Activated naive CD8-positive, alpha-beta T cell (primary cell): ENCODE data around the gene KAT5.
A peak's percentile ranks its signal among the peaks of the same experiment; 100 is the strongest.
"Not testable (repeated sequence)": the region's sequence is repeated elsewhere in the genome, so short reads cannot be mapped to it uniquely, and the experiment has no call there.

Experiments used
- H3K27ac Mint-ChIP-seq: one replicate; pipeline ENCODE4 v1.8.0; 2021; ENCODE audit warnings: mixed read lengths
- H3K27me3 Mint-ChIP-seq: one replicate; pipeline ENCODE4 v1.8.0; 2021; ENCODE audit warnings: mixed read lengths
- H3K36me3 Mint-ChIP-seq: one replicate; pipeline ENCODE4 v1.8.0; 2021; ENCODE audit warnings: mixed read lengths
- H3K4me1 Mint-ChIP-seq: one replicate; pipeline ENCODE4 v1.8.0; 2021; ENCODE audit warnings: low read depth, mixed read lengths
- H3K4me3 Mint-ChIP-seq: one replicate; pipeline ENCODE4 v1.8.0; 2021; ENCODE audit warnings: mild to moderate bottlenecking, mixed read lengths
- H3K9me3 Mint-ChIP-seq: one replicate; pipeline ENCODE4 v1.8.0; 2021; ENCODE audit warnings: low read depth, mixed read lengths

The KAT5 gene

DNA sequence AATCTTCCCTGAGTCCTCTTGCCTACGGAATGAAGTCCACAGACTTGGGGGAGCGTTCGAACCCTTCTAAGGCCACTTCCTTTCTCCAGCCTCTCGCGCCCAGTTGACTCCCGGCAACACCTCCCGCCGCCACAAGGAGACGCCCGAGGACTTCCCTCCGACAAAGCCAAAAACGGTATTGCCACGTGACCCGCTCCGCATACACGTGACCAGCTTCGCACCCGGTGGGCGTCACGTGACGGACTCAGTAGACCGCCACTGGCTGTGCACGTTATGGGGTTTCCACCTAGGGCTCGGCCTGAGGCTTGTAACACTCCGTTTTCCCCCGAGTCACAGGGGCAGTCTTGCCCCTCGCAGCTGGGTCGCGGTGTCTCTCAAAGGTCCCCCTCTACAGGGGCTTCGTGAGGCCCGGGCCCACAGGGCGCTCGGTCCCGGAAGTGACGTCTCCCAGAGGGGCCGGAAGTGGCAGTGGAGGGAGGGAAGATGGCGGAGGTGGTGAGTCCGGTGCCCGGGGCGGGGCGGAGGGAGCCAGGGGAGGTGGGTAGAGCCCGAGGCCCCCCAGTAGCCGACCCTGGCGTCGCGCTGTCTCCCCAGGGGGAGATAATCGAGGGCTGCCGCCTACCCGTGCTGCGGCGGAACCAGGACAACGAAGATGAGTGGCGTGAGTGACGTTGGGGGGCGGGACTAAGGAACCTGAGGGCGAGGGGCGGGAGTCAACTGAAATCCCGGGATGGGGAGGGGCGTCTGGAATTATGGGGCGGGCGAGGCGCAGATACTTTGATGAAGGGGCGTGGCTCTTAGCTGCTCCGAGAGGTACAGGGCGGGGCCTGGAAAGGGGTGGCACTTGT, at the start of gene KAT5:
Gene KAT5 (plus strand): TSS at position 468 of the 848 bp plus-strand sequence. CDS start 16 bp downstream, at position 484.
- peak within 1 kb of the TSS; percentile 95 for H3K4me3 Mint-ChIP-seq
- peak within 1 kb of the TSS; percentile 98 for H3K27ac Mint-ChIP-seq
- H3K36me3 Mint-ChIP-seq: peaks cover 5% of the 10 kb centered on the region
- H3K4me1 Mint-ChIP-seq: peaks cover 20% of the 10 kb centered on the region
- no peaks in the 10 kb centered on the region for H3K27me3 Mint-ChIP-seq
- no peaks in the 10 kb centered on the region for H3K9me3 Mint-ChIP-seq

DNA sequence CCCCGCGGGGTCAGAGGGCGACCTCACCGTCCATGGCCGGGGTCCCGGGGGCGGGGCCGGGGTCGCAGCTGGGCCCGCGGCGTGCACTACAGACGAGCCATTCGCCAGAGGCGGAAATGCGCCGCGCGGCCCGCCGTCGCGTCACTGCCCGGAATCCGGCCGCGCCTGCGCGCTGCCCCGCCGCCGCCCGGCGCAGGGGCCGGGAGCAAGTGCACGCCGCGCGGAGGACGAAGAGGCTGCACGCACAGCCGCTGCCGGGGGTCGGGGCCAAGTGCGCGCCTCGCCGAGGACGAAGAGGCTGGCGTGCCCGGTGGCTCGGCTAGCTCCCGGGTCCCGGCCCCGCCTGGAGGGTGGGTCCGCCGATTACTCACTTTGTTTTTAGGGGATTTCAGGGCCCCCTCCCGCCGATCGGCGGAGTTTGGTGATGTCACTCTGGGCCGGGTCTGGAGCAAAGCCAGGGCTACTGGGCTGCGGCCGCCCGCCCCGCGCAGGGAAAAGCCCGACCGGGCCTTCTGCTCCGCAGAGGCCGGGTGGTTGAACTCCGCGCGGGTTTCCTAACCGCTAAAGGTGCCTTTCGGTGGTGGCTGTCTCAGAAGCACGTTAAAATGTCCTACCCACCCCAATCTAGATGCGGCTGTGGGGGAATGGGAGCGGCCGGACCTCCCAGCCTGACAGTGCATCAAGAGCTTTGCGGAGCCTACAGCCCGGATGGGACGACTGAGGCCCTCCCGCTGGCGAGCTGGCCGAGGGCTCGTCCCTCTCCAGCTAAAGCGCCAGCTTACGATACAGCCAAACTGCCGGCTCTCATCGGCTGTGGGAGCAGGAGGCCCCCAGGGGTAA, 49.0 kb upstream of the KAT5 start, which contains the start of gene RELA:
Gene RELA (minus strand): TSS at position 118 of the 840 bp plus-strand sequence. CDS start 84 bp downstream, at position 34.
- no peaks in the 10 kb centered on the region for H3K9me3 Mint-ChIP-seq
- peaks cover 36% of the 10 kb centered on the region for H3K4me1 Mint-ChIP-seq
- H3K27ac Mint-ChIP-seq: peak within 1 kb of the TSS; percentile 87
- no peaks in the 10 kb centered on the region for H3K36me3 Mint-ChIP-seq
- no peaks in the 10 kb centered on the region for H3K27me3 Mint-ChIP-seq
- peak within 1 kb of the TSS; percentile 90 for H3K4me3 Mint-ChIP-seq

DNA sequence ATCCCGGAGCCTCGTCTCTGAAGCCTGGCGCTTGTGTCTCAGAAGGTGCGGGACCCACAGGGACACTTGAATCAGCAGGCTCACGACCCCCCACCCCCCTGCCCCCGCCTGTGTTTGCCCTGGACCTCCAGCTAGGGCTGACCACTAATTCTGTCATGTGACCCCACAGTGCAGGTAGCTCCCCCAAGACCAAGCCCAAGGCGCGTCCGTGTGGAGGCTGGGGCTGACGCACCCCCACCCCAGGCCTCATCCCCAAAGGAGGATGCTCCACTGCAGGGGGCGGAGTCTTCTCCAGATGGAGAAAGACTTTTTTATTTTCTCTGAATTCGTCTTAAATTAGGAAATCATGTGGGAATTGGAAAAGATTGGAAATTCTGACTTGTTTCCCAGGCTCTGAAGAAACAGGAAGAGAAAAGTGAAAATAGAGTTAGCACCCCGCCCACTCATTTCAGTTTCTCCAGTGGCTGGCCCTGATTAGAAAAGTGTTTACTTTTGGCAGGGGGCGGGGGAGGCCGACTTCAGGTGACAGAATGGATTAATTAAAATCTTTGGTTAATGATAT, 48.3 kb upstream of the KAT5 start:
- H3K36me3 Mint-ChIP-seq: no peaks in the 10 kb centered on the region
- H3K4me1 Mint-ChIP-seq: peaks cover 34% of the 10 kb centered on the region
- H3K27me3 Mint-ChIP-seq: no peaks in the 10 kb centered on the region
- H3K4me3 Mint-ChIP-seq: peak overlapping the region; percentile 87
- H3K27ac Mint-ChIP-seq: peak overlapping the region; percentile 87
- no peaks in the 10 kb centered on the region for H3K9me3 Mint-ChIP-seq

DNA sequence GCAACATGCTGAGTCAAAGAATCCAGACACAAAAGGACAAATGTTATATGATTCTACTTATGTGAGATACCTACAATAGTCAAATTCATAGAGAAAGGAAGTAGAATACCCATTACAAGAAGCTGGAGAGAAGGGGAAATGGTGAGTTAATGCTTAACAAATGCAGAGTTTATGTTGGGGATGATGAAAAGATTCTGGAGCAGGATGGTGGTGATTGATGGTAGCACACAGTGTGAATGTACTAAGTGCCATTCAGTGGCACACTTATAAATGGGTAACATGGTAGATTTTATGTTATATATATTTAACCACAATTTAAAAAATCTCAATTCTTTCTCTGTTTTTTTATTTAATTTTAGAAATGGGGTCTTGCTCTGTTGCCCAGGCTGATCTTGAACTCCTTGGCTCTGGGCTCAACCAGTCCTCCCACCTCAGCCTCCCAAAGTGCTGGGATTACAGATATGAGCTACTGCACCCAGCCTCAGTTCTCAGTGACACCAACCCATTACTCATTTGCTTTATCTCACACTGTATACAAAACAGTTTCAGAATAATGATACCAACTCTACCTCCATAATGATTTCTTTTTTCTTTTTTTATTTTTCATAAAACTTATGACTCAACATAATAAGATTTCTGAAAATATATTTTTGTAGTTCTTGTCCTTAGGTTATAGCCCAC, 39.7 kb upstream of the KAT5 start:
- Mint-ChIP-seq H3K4me3 (no peak overlapping the region), H3K36me3 (no peaks in the 10 kb centered on the region), H3K9me3 (no peaks in the 10 kb centered on the region), H3K27me3 (no peaks in the 10 kb centered on the region), H3K4me1 (peaks cover 2% of the 10 kb centered on the region), H3K27ac (no peak overlapping the region)

DNA sequence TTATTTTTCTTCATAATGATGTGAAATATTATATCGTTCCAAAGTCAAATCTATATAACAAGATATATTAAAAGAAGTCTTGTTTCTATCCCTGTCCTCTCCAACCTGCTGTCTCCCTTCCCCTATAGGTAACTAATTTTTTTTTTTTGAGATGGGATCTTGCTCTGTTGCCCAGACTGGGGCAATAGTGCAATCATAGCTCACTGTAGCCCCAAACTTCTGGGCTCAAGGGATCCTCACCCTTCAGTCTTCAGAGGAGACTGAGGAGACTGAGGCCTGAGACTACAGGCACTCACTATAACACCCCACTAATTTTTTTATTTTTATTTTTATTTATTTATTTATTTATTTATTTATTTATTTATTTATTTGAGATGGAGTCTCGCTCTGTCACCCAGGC, 39.1 kb upstream of the KAT5 start:
- Mint-ChIP-seq H3K9me3 (no peaks in the 10 kb centered on the region), H3K27me3 (no peaks in the 10 kb centered on the region), H3K4me1 (peaks cover 2% of the 10 kb centered on the region), H3K4me3 (no peak overlapping the region), H3K27ac (no peak overlapping the region), H3K36me3 (no peaks in the 10 kb centered on the region)

DNA sequence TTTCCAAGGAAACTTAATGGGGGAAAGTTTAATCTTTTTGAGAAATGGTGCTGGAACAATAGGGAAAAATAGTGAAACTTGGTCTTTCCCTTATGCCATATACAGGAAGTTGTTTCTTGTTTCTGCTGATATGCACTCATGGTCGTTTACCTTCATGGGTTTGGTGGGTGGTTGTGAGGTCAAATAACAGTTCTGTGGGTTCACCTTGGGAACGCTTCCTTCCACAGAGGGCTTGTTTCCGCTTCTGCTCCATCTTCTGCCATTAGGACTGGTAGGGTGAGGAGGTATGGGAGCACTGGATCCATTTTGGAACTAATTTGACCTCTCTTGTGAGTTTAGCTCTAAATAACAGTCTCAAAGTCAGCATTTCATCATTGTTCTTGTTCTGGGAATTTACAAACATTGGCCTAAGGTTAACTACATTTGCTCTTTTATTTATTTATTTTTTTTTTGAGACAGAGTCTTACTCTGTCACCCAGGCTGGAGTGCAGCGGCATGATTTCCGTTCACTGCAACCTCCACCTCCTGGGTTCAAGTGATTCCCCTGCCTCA, 31.8 kb upstream of the KAT5 start:
- H3K9me3 Mint-ChIP-seq: no peaks in the 10 kb centered on the region
- H3K27me3 Mint-ChIP-seq: no peaks in the 10 kb centered on the region
- H3K4me1 Mint-ChIP-seq: no peaks in the 10 kb centered on the region
- H3K36me3 Mint-ChIP-seq: no peaks in the 10 kb centered on the region
- H3K27ac Mint-ChIP-seq: no peak overlapping the region
- H3K4me3 Mint-ChIP-seq: no peak overlapping the region

DNA sequence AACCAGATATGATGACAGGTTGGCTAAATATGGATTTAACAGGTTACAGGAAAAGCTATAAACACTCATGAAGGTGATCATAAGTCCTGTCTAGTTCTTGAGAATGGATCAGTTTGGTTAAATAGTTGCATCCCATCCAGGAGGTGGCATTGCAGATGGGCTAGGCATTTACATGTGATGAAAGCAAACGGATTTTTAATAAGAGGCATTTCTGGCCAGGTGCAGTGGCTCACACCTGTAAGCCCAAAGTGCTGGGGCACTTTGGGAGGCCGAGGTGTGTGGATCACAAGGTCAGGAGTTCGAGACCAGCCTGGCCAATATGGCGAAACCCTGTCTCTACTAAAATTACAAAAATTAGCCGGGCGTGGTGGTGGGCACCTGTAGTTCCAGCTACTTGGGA, 28.6 kb upstream of the KAT5 start:
- not testable (repeated sequence) for H3K36me3 Mint-ChIP-seq, H3K27me3 Mint-ChIP-seq, H3K9me3 Mint-ChIP-seq, H3K4me1 Mint-ChIP-seq, H3K4me3 Mint-ChIP-seq, H3K27ac Mint-ChIP-seq

DNA sequence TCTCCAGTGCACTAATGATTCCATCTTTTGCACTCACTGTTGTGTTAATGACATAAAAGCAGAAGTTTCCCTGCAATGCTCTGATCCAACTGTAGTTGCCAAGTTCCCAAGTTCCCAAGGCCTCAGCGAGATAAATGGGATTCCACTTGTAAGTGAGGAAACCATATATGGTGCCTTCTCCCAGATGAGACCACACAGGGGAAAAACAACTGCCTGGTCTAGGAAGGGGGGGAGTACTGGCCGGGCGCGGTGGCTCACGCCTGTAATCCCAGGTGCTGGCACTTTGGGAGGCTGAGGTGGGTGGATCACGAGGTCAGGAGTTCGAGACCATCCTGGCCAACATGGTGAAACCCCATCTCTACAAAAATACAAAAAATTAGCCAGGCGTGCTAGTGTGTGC, 26.1 kb upstream of the KAT5 start:
- H3K36me3 Mint-ChIP-seq: no peaks in the 10 kb centered on the region
- no peaks in the 10 kb centered on the region for H3K27me3 Mint-ChIP-seq
- H3K27ac Mint-ChIP-seq: no peak overlapping the region
- no peak overlapping the region for H3K4me3 Mint-ChIP-seq
- no peaks in the 10 kb centered on the region for H3K9me3 Mint-ChIP-seq
- H3K4me1 Mint-ChIP-seq: no peaks in the 10 kb centered on the region

DNA sequence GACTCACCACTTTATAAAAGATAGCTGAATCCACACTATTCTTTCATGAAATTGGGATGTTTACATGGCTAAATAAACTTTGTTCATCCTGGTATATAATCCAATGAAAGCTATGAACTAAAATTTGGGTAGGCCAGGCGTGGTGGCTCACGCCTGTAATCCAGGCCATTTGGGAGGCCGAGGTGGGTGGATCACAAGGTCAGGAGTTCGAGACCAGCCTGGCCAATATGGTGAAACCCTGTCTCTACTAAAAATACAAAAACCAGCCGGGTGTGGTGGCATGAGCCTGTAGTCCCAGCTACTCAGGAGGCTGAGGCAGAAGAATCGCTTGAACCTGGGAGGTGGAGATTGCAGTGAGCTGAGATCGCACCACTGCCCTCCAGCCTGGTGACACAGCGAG, 20.2 kb upstream of the KAT5 start:
- H3K4me3 Mint-ChIP-seq: not testable (repeated sequence)

DNA sequence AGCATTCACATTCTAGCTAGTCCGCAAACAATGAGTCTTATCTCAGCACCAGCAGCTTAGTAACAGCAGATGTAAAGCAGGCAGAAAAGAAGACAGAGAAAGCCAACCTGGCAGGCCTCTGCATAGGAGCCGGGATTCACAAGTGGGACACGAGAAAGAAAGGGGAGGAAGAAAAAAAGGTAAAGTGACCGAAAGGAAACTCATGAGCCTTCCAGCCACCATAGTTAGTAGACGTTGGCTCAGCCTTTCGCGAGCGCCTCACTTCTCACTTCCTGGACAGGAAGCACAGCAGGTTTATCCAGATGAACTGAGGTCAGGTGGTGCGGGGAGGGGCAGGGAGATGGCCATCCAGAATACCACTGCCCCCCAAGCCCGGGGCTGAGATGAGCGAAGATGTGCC, 19.7 kb upstream of the KAT5 start:
- Mint-ChIP-seq H3K27ac (no peak overlapping the region), H3K9me3 (no peaks in the 10 kb centered on the region), H3K27me3 (no peaks in the 10 kb centered on the region), H3K36me3 (no peaks in the 10 kb centered on the region), H3K4me3 (no peak overlapping the region), H3K4me1 (no peaks in the 10 kb centered on the region)

More for the DNA sequence above, 20.2 kb upstream of the KAT5 start:
- H3K9me3 Mint-ChIP-seq, H3K27me3 Mint-ChIP-seq, H3K36me3 Mint-ChIP-seq, H3K4me1 Mint-ChIP-seq, H3K27ac Mint-ChIP-seq: not testable (repeated sequence)

DNA sequence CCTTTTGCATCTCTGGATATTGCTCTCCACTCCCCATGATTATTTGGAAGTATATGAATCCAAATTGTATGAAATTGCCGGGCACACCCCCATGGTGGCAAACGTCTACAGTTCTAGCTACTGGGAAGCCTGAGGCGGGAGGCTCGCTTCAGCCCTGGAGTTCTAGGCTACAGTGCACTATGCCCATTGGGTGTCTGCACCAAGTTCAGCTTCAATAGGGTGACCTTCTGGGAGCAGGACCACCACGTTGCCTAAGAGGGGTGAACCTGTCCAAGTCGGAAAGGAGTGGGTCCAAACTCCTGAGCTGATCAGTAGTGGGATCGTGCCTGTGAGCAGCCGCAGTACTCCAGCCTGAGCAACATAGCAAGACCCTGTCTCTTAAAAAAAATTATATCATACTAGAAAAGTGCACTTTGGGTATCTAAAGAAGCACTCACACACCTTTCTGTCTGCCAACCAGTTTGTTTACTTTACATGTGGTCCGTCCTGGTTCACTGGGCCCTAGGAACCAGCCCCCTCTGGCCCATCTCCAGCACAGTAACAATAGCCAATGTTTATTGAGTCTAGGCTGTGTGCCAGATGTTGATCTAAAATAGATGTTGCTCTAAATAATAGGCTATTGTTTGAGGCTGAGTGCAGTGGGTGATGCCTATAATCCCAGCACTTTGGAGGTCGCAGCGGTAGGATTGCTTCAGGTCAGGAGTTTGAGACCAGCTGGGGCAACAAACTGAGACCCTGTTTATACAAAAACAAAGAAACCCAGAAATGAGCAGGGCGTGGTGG, 16.4 kb upstream of the KAT5 start:
- Mint-ChIP-seq H3K27me3 (no peaks in the 10 kb centered on the region), H3K36me3 (no peaks in the 10 kb centered on the region), H3K4me3 (no peak overlapping the region), H3K9me3 (no peaks in the 10 kb centered on the region), H3K27ac (no peak overlapping the region), H3K4me1 (no peaks in the 10 kb centered on the region)

DNA sequence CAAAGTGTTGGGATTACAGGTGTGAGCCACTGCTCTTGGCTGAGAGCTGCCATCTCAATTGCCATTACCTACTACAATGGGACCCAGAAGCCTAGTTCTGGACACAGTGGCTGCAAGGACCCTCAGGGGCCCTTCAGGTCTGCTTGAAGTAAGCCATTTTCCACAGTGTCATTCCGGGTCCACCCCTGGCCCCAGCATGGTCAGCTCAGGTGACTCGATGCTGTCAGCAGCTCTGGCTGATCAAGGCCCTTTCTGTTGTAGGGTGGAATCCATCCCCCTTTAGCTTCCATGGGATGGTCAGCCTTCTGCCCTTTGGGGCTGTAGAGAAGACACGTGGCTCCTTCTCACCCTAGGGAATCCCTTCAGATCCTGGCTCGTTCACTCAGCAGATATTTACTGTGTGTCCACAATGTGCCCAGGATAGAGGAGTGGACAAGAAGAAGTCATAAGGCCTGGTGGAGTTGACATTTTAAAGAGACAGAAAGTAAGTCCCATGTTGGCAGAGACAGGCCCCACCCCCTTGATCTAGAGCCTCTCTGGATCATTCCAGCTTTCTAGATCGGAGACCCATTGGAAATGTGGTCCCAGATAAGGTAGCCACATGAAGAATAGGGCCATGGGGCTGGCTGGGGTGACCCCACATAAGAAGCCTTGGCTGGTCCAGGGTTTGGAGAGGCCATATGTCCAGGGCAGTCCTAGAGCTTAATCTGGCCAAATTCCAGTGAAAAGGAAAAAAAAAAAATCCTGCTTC, 15.1 kb upstream of the KAT5 start:
- Mint-ChIP-seq H3K9me3 (no peaks in the 10 kb centered on the region), H3K4me1 (no peaks in the 10 kb centered on the region), H3K36me3 (no peaks in the 10 kb centered on the region), H3K27ac (no peak overlapping the region), H3K4me3 (no peak overlapping the region), H3K27me3 (no peaks in the 10 kb centered on the region)

DNA sequence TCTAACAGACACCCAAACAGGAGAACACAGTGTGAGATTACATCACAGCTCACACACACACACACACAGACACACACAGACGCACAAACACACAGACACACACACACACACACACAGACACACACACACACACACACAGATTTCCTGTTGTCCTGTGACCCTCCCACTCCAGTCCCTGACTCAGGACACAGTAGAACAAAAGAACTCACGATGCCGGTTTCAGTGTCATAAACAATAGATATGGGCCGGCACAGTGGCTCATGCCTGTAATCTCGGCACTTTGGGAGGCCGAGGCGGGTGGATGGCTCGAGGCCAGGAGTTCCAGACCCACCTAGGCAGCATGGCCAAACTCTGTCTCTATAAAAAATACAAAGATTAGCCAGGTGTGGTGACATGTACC, 13.8 kb upstream of the KAT5 start:
- Mint-ChIP-seq H3K36me3 (no peaks in the 10 kb centered on the region), H3K4me3 (no peak overlapping the region), H3K4me1 (no peaks in the 10 kb centered on the region), H3K9me3 (no peaks in the 10 kb centered on the region), H3K27ac (no peak overlapping the region), H3K27me3 (no peaks in the 10 kb centered on the region)
